ENCODE results near the gene TTI1. TPM values are rescaled to one million over a fixed set of nuclear protein-coding genes. Genes with fewer than 3 reads are reported as not detected.

TTI1 gene
- total RNA-seq, 1 experiment from 2014 or later = 37.4 TPM

- H4K8ac ChIP-seq (replicated peaks; ENCODE audit: insufficient read length, low read depth, low read length) = no peak overlapping the region
- peaks cover 16 to 55% (median 40%) of the 10 kb centered on the region in 3 experiments; a peak in 6 of 7 replicates for H3K36me3 Mint-ChIP-seq (ENCODE audit: insufficient read depth in 1 of 3, low read depth in 3 of 3)
- H3K27me3 ChIP-seq (ENCODE audit: insufficient read depth, low read length) = no peaks in the 10 kb centered on the region
- no peaks in the 10 kb centered on the region for H3K9me3 Mint-ChIP-seq
- no peak overlapping the region for H3K4me2 ChIP-seq (ENCODE audit: insufficient read depth, insufficient read length, low read length)
- no peak overlapping the region for H3T11ph ChIP-seq (ENCODE audit: low read length)
- H3K27ac ChIP-seq (ENCODE audit: insufficient read length, low read depth, low read length) = no peak overlapping the region
- peaks cover 4% of the 10 kb centered on the region; the same call in 1 of the 2 replicates for H3K4me1 ChIP-seq (ENCODE audit: insufficient read depth, low read length)
- H2BK12ac ChIP-seq (ENCODE audit: insufficient read length, low read depth, low read length) = no peak overlapping the region
- no peaks in the 10 kb centered on the region for H3K79me1 ChIP-seq (ENCODE audit: insufficient read depth, low read depth, low read length, poor library complexity, severe bottlenecking)
- H3K4ac ChIP-seq (ENCODE audit: low read depth, low read length) = no peak overlapping the region
- H3K4me1 Mint-ChIP-seq = peaks cover 16 to 21% of the 10 kb centered on the region in 2 experiments
- no peak overlapping the region for H2AFZ ChIP-seq (ENCODE audit: low read length)
- no peak overlapping the region for H2AK5ac ChIP-seq (ENCODE audit: insufficient read length, low read length)
- peak overlapping the region in 1 of 3 experiments; percentile 20; a peak in 3 of 7 replicates for H3K27ac Mint-ChIP-seq
- no peaks in the 10 kb centered on the region for H4K20me1 ChIP-seq (ENCODE audit: control insufficient read depth, insufficient read depth, insufficient read length)
- no peak overlapping the region for H3K4me3 Mint-ChIP-seq
- H3K79me2 ChIP-seq (ENCODE audit: insufficient read depth, low read length) = peaks cover 5% of the 10 kb centered on the region; the same call in 1 of the 2 replicates
- WGBS (ENCODE audit: extremely low coverage, insufficient read length, low lambda C conversion rate) = no CpG with 5 or more reads among the region's 4 CpGs
- no peaks in the 10 kb centered on the region for H3K9me3 ChIP-seq (ENCODE audit: control insufficient read depth, low read depth, low read length)
- H3K23me2 ChIP-seq (ENCODE audit: insufficient read length, low read depth, low read length, poor library complexity, severe bottlenecking) = no peaks in the 10 kb centered on the region
- no peak overlapping the region for H2BK120ac ChIP-seq (ENCODE audit: low read depth, low read length, poor library complexity, severe bottlenecking)
- no peak overlapping the region for H3K14ac ChIP-seq (ENCODE audit: insufficient read depth, low read length)
- H2BK5ac ChIP-seq (ENCODE audit: insufficient read length, low read length) = no peak overlapping the region
- no peak overlapping the region for H4K5ac ChIP-seq (ENCODE audit: insufficient read length, low read depth, low read length)
- no peak overlapping the region for H3K9ac ChIP-seq (ENCODE audit: extremely low read depth, insufficient read length, low read length)
- no peak overlapping the region for H3K23ac ChIP-seq (ENCODE audit: insufficient read length, low read depth, low read length)
- H2BK15ac ChIP-seq (ENCODE audit: low read depth, low read length) = no peak overlapping the region
- H4K91ac ChIP-seq (ENCODE audit: insufficient read length, low read depth, low read length) = no peak overlapping the region
- no peak for TF ChIP-seq CTCF (conservative IDR thresholded peaks at IDR 0.05)
- H3K56ac ChIP-seq (ENCODE audit: insufficient read length, low read depth, low read length) = no peak overlapping the region
- no peak overlapping the region for H2BK20ac ChIP-seq (ENCODE audit: low read depth, low read length, poor library complexity, severe bottlenecking)
- no peak overlapping the region for H3K18ac ChIP-seq (ENCODE audit: insufficient read length, low read depth, low read length)
- no peaks in the 10 kb centered on the region for H3K27me3 Mint-ChIP-seq (ENCODE audit: low read depth)
- DNase-seq = peak; percentile 33
Observed at GRCh38 chr20:38046572-38046971, 13.3 kb upstream of the TTI1 start.

Measured in H9 (cell line).